Spleen (tissue), 11 donors: ENCODE results near the gene WNK2. TPM values are rescaled to one million over a fixed set of nuclear protein-coding genes. Genes with fewer than 3 reads are reported as not detected.

ENCODE experiments used
- DNase-seq: peaks from one replicate; pipeline ENCODE4 v3.0.0-alpha.2; 2020
- H3K27ac ChIP-seq, 8 donors: fragments of 200-600 bp; sonication (generic) in 7 of 8; 1 replicate in 4 of 8; 2 replicates in 4 of 8; pipeline versions ENCODE4 v1.5.0 to v1.8.0; 2016 to 2021; ENCODE audit warnings: inconsistent platforms in 4 of 8, mild to moderate bottlenecking in 4 of 8, moderate library complexity in 1 of 8
- H3K27me3 ChIP-seq, 7 donors: fragments of 200-600 bp; sonication (generic) in 6 of 7; replicated peaks in 1 of 7; 1 replicate in 4 of 7; 2 replicates in 3 of 7; pipeline versions ENCODE4 v1.5.0 to v1.8.0; 2016 to 2021; ENCODE audit warnings: inconsistent platforms in 3 of 7, mild to moderate bottlenecking in 1 of 7
- H3K36me3 ChIP-seq, 6 donors: fragments of 200-600 bp; sonication (generic) in 5 of 6; 1 replicate in 4 of 6; 2 replicates in 2 of 6; pipeline versions ENCODE4 v1.5.0 to v1.8.0; 2016 to 2021; ENCODE audit warnings: inconsistent platforms in 2 of 6
- H3K4me1 ChIP-seq, 6 donors: fragments of 200-600 bp; sonication (generic) in 5 of 6; 1 replicate in 3 of 6; 2 replicates in 3 of 6; pipeline versions ENCODE4 v1.5.0 to v1.8.0; 2016 to 2021; ENCODE audit warnings: inconsistent platforms in 3 of 6
- H3K4me3 ChIP-seq, 8 donors: fragments of 200-600 bp; sonication (generic) in 7 of 8; 1 replicate in 4 of 8; 2 replicates in 4 of 8; pipeline versions ENCODE4 v1.5.0 to v1.8.0; 2016 to 2021; ENCODE audit warnings: inconsistent platforms in 4 of 8, mild to moderate bottlenecking in 4 of 8, moderate library complexity in 2 of 8
- H3K9me3 ChIP-seq, 8 donors: fragments of 200-600 bp; sonication (generic) in 7 of 8; 1 replicate in 4 of 8; 2 replicates in 4 of 8; pipeline versions ENCODE4 v1.5.0 to v1.8.0; 2016 to 2021; ENCODE audit warnings: inconsistent platforms in 4 of 8
- POLR2A ChIP-seq, 3 donors: fragments of 450-650 bp; IDR thresholded peaks; one replicate each; pipeline ENCODE4 v1.5.1; 2017; ENCODE audit warnings: antibody characterized with exemption in 3 of 3, mild to moderate bottlenecking in 1 of 3
- POLR2AphosphoS5 ChIP-seq, 3 donors: sonication (generic); formaldehyde crosslinking; IDR thresholded peaks; one replicate each; pipeline ENCODE4 v1.5.1; 2017; ENCODE audit warnings: antibody characterized with exemption in 3 of 3
- WGBS, 5 donors: extraction: QIAGEN DNeasy Blood & Tissue Kit in 3 of 5; methylation state at CpG; one replicate each; pipeline versions ENCODE4 v1.1.5 to v1.1.7; 2013 to 2018; 5-methylcytosine and 5-hydroxymethylcytosine counted together
- intact Hi-C: fragments of 100-400 bp; cut with DNase I; formaldehyde crosslinking; loops from one replicate; pipeline ENCODE4 v1.15.0; 2023; ENCODE audit warnings: low total_unique reads
- polyA plus RNA-seq, 3 donors: library from polyadenylated mRNA; stranded (reverse); fragments of 200-250 nt; gene quantifications; one replicate each; pipeline ENCODE4 v1.2.1, GENCODE V29; 2013
- total RNA-seq, 7 donors: library from RNA; depleted of rRNA in 3 of 7; stranded (reverse); fragments of >200 nt in 3 of 7; fragmentation: NEBNext Ultra II Directional in 4 of 7; extraction: Animal tissue kit (Norgen Biotek cat#: 25700) in 4 of 7; gene quantifications; one replicate each; pipeline versions ENCODE4 v1.1.0 to v1.2.1, GENCODE V29; 2016 to 2021
- TF ChIP-seq, protein P1 (sequence below), 11 experiments: fragments of 200-600 bp in 7 of 11; fragments of 450-650 bp in 4 of 11; sonication (generic) in 4 of 11; IDR thresholded peaks in 8 of 11; conservative IDR thresholded peaks in 3 of 11; 1 replicate in 7 of 11; 2 replicates in 4 of 11; pipeline versions ENCODE4 v1.4.0 to v1.8.0; 2016 to 2021; ENCODE audit warnings: antibody characterized with exemption in 11 of 11, inconsistent platforms in 4 of 11, mild to moderate bottlenecking in 1 of 11
- donor health status: healthy with polysubstance abuse.
- donor health status: DM: no; HTN: no; CAD: no; lungs with moderate emphysema.
- donor health status: DM: no; HTN: no; CAD: no.
- donor health status: Bipolar disorder and iron deficiency.
- donor health status: healthy.
- donor health status: DM: no; HTN: no; CAD: no.
- donor health status: DM: yes; HTN: yes; CAD: no.

Gene WNK2
- total and polyA plus RNA-seq, 10 donors = 1.8 to 20.0 (median 7.3) TPM

- no peaks in the 10 kb centered on the region for H3K27me3 ChIP-seq
- TF ChIP-seq POLR2AphosphoS5 (IDR thresholded peaks at IDR 0.05) = no peak
- no peak for TF ChIP-seq POLR2A (IDR thresholded peaks at IDR 0.05)
- TF ChIP-seq, protein P1, sequence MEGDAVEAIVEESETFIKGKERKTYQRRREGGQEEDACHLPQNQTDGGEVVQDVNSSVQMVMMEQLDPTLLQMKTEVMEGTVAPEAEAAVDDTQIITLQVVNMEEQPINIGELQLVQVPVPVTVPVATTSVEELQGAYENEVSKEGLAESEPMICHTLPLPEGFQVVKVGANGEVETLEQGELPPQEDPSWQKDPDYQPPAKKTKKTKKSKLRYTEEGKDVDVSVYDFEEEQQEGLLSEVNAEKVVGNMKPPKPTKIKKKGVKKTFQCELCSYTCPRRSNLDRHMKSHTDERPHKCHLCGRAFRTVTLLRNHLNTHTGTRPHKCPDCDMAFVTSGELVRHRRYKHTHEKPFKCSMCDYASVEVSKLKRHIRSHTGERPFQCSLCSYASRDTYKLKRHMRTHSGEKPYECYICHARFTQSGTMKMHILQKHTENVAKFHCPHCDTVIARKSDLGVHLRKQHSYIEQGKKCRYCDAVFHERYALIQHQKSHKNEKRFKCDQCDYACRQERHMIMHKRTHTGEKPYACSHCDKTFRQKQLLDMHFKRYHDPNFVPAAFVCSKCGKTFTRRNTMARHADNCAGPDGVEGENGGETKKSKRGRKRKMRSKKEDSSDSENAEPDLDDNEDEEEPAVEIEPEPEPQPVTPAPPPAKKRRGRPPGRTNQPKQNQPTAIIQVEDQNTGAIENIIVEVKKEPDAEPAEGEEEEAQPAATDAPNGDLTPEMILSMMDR (IDR thresholded peaks at IDR 0.05 in 8 of 11, conservative IDR thresholded peaks at IDR 0.05 in 3 of 11) = no peak
- peaks cover 0 to 30% (median 14%) of the 10 kb centered on the region in 6 donors for H3K4me1 ChIP-seq
- H3K4me3 ChIP-seq = no peak overlapping the region
- no peak overlapping the region for H3K27ac ChIP-seq
- 90 to 96% (median 92%) methylated on average over 14 to 15 of the region's 15 CpGs for WGBS, 5 donors
- H3K9me3 ChIP-seq = peaks cover 0 to 7% (median 6%) of the 10 kb centered on the region in 8 donors
- intact Hi-C loops = no loop called here
- H3K36me3 ChIP-seq = no peaks in the 10 kb centered on the region
- DNase-seq = peak; percentile 58
These were observed 26.5 kb downstream of the WNK2 start for GRCh38 chr9:93210324-93210973.

DNA sequence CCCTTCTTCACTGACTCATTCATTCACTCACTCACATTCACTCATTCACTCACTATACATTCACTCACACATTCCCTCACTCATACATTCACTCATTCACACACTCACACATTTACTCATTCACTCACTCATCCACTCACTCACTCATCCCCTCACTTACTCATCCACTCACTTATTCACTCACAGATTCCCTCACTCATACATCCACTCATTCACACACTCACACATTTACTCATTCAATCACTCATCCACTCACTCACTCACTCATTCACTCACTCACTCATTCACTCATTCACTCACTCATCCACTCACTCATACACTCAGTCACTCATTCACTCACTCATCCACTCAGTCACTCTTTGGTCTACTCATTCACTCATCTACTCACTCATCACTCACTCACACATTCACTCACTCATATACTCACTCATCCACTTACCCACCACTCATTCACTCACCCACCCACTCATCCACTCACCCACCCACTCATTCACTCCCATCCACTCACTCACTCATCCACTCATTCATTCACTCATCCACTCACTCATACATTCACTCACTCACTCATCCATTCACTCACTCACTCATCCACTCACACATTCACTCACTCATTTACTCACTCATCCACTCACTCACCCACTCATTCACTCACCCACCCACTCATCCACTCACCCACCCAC is 27.2 kb downstream of the WNK2 start:
- no peaks in the 10 kb centered on the region for H3K36me3 ChIP-seq
- no peak for DNase-seq
- TF ChIP-seq POLR2A (IDR thresholded peaks at IDR 0.05) = no peak
- TF ChIP-seq, protein P1 (IDR thresholded peaks at IDR 0.05 in 8 of 11, conservative IDR thresholded peaks at IDR 0.05 in 3 of 11) = no peak
- TF ChIP-seq POLR2AphosphoS5 (IDR thresholded peaks at IDR 0.05) = no peak
- H3K27me3 ChIP-seq = no peaks in the 10 kb centered on the region
- H3K4me1 ChIP-seq = peaks cover 0 to 23% (median 9%) of the 10 kb centered on the region in 6 donors
- peaks cover 0 to 14% (median 12%) of the 10 kb centered on the region in 8 donors for H3K9me3 ChIP-seq
- no peak overlapping the region for H3K27ac ChIP-seq
- no peak overlapping the region for H3K4me3 ChIP-seq
- intact Hi-C loops = no loop called here

- no peaks in the 10 kb centered on the region for H3K27me3 ChIP-seq
- 86 to 96% (median 89%) methylated on average over 3 of the region's 3 CpGs for WGBS, 5 donors
- peaks cover 0 to 18% (median 8%) of the 10 kb centered on the region in 6 donors for H3K4me1 ChIP-seq
- intact Hi-C loops = no loop called here
- DNase-seq = no peak
- H3K9me3 ChIP-seq = peaks cover 0 to 18% (median 14%) of the 10 kb centered on the region in 8 donors
- no peak overlapping the region for H3K4me3 ChIP-seq
- no peak overlapping the region for H3K27ac ChIP-seq
- H3K36me3 ChIP-seq = no peaks in the 10 kb centered on the region
- TF ChIP-seq POLR2AphosphoS5 (IDR thresholded peaks at IDR 0.05) = no peak
- TF ChIP-seq, protein P1 (IDR thresholded peaks at IDR 0.05 in 8 of 11, conservative IDR thresholded peaks at IDR 0.05 in 3 of 11) = no peak
These were observed 27.7 kb downstream of the WNK2 start for GRCh38 chr9:93211654-93212001.

DNA sequence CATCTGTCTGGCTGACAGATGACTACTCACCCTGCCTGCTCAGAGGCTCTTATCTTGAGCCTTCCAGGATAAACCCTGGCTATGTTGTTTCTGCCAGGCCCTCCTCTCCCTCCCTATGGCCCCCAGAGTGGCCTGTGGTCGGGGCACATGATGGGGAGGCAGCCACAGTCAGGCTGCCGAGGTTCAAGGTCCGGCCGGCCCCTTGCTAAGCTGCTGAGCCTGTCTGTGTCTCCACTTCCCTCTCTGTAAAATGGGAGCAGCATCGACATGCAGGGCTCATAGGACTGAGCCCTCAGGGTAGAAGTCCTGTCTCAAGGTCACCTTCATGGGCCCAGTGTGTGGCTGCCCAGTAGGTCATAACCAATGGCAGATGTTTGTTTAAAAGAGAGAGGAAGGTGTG is 28.5 kb downstream of the WNK2 start:
- TF ChIP-seq, protein P1 (IDR thresholded peaks at IDR 0.05 in 8 of 11, conservative IDR thresholded peaks at IDR 0.05 in 3 of 11) = no peak
- TF ChIP-seq POLR2AphosphoS5 (IDR thresholded peaks at IDR 0.05) (no peak), POLR2A (IDR thresholded peaks at IDR 0.05) (no peak)
- no peak overlapping the region for H3K27ac ChIP-seq
- intact Hi-C loops = no loop called here
- 75 to 100% (median 87%) methylated on average over 1 to 5 of the region's 5 CpGs for WGBS, 5 donors
- DNase-seq = peak; percentile 56
- no peaks in the 10 kb centered on the region for H3K36me3 ChIP-seq
- no peak overlapping the region for H3K4me3 ChIP-seq
- H3K4me1 ChIP-seq = peaks cover 0 to 10% (median 4%) of the 10 kb centered on the region in 6 donors
- H3K9me3 ChIP-seq = peaks cover 0 to 18% (median 14%) of the 10 kb centered on the region in 8 donors
- H3K27me3 ChIP-seq = no peaks in the 10 kb centered on the region
